GM12865 (cell line): Measurements from ENCODE around the gene RUNX3.
"Not testable (repeated sequence)": the region's sequence is repeated elsewhere in the genome, so short reads cannot be mapped to it uniquely, and the experiment has no call there.

Experiments used
- DNase-seq: peaks from one replicate; pipeline ENCODE4 v3.0.0; 2010; ENCODE audit warnings: low read depth
- H3K4me3 ChIP-seq: 2 replicates; pipeline ENCODE4 v1.5.1; 2011; ENCODE audit warnings: mild to moderate bottlenecking, low read depth, low read length, control low read depth
- TF ChIP-seq, protein P1 (sequence below): IDR thresholded peaks from 2 replicates; pipeline ENCODE4 v1.5.1; 2011; ENCODE audit warnings: low read length, control low read depth, low read depth, inconsistent platforms; ENCODE audit not compliant: insufficient read depth; ENCODE audit errors: missing control alignments

Gene RUNX3

DNA sequence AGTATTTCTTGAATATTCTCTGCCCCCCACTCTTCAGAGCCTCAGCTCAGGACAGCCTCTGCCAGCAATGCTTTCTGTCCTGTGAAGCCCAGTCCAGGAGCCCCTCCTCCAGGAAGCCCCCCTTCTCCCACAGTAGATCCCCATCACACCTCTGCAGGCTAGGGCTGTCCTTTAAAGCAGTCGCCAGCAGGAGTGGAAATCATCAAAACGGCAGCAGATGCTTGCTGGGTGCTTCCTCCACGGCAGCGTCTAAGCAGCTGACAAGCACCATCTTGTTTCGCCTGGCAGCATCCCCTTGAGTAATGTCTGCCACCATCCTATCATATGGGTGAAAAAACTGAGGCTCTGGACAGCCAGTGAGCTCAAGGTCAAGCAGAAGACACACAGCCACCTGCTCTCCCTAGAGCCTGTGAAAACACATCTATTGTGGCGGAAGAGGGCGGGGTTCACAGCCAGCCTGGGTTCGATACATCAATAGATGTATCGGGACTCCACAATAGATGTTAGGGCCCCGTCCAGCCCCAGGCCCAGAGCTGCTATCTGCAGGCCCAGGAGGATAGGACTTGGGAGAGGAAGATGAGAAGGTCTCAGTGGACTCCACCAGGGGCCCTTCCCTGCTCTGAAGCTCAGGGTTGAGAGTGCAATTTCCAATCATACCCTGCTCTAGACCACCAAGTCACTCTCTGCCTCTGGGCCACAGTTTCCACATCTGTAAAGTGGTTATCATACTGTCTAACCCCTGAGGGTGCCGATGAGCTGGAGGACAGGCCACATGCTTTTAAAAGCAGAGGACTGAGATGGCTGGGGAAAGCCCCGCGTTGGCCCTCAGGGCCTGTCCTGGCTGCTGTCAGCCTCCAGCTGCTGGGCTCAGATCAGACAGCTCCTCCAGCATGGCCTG is 17.5 kb downstream of the RUNX3 start:
- TF ChIP-seq, protein P1, sequence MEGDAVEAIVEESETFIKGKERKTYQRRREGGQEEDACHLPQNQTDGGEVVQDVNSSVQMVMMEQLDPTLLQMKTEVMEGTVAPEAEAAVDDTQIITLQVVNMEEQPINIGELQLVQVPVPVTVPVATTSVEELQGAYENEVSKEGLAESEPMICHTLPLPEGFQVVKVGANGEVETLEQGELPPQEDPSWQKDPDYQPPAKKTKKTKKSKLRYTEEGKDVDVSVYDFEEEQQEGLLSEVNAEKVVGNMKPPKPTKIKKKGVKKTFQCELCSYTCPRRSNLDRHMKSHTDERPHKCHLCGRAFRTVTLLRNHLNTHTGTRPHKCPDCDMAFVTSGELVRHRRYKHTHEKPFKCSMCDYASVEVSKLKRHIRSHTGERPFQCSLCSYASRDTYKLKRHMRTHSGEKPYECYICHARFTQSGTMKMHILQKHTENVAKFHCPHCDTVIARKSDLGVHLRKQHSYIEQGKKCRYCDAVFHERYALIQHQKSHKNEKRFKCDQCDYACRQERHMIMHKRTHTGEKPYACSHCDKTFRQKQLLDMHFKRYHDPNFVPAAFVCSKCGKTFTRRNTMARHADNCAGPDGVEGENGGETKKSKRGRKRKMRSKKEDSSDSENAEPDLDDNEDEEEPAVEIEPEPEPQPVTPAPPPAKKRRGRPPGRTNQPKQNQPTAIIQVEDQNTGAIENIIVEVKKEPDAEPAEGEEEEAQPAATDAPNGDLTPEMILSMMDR = no peak
- H3K4me3 ChIP-seq = no peak overlapping the region
- DNase-seq = no peak

- H3K4me3 ChIP-seq = no peak overlapping the region
- TF ChIP-seq, protein P1 = no peak
- DNase-seq = no peak
Measured at GRCh38 chr1:24911651-24912155, 18.4 kb downstream of the RUNX3 start.

- TF ChIP-seq, protein P1 = no peak
- no peak overlapping the region for H3K4me3 ChIP-seq
- peak; percentile 14 for DNase-seq
Measured at GRCh38 chr1:24910751-24911650, 19.1 kb downstream of the RUNX3 start.

GRCh38 chr1:24910210-24910609 is 19.9 kb downstream of the RUNX3 start:
- TF ChIP-seq, protein P1 = no peak
- H3K4me3 ChIP-seq = no peak overlapping the region
- peak; percentile 3 for DNase-seq

GRCh38 chr1:24909388-24909898 is 20.6 kb downstream of the RUNX3 start:
- no peak overlapping the region for H3K4me3 ChIP-seq
- TF ChIP-seq, protein P1 = no peak
- DNase-seq = no peak

DNA sequence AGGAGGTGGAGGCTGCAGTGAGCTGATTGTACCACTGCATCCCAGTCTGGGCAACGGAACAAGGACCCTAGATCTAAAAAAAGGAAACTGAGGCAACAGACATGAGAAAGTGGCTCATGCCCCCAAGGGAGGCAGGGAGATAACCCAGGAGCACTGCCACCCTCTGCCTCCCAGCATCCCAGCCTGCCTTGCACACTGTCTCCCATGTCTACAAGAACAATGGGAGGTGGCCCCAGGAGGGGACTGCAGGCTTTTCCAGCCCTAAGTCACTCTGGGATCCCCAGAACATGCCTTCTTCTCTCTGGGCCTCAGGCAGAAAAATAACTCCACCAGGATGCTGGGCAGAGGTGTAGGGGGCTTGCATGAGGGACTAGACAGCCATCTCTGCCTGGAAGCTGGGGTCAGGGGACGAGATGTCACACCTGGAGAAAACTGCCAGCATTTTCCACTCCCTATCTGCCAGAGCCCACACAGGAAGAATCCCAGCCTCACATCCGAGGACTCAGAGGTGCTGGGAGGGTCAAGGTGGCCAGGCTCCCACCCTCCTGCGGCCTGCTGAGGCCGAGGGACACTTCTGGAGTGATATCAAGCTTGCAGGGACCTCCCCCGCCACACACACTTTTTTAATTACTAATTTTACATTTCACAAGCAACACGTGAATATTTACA is 21.4 kb downstream of the RUNX3 start:
- H3K4me3 ChIP-seq = no peak overlapping the region
- TF ChIP-seq, protein P1 = no peak
- DNase-seq = no peak

GRCh38 chr1:24907587-24908294 is 22.3 kb downstream of the RUNX3 start:
- not testable (repeated sequence) for H3K4me3 ChIP-seq, DNase-seq
